Stomach (tissue), 4 donors: ENCODE measurements around the gene SSR1.

Experiments
- POLR2A ChIP-seq, 4 donors: fragments of 450-650 bp; IDR thresholded peaks; one replicate each; pipeline ENCODE4 v1.6.1; 2016; ENCODE audit warnings: antibody characterized with exemption in 4 of 4, control low read depth in 2 of 4, mild to moderate bottlenecking in 1 of 4, moderate library complexity in 1 of 4
- TF ChIP-seq, protein P1 (sequence below), 7 experiments: fragments of 450-650 bp in 4 of 7; fragments of 200-600 bp in 3 of 7; sonication (generic) in 3 of 7; IDR thresholded peaks; one replicate each; pipeline ENCODE4 v1.5.1; 2016 to 2019; ENCODE audit warnings: antibody characterized with exemption in 7 of 7, control low read depth in 2 of 7, mild to moderate bottlenecking in 1 of 7

DNA sequence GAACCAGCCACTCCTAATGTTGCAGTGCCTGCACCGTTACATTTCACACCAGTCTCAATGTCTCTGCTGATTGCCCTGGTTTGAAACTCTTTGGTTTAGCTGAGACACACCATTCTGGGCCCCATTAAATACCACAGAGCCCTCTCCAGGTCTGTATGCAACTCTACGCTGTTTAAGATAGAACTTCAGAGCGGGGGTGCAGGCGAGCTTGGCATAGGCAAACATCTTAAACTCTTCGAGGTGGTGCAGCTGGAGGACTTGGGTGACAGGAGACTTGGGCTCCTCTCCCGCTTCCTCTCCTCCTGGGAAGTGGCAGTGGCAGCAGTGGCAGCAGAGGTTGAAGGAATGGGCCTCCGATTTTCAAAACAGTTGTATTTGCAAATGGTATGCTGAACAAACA, 18.5 kb upstream of the SSR1 start:
- TF ChIP-seq, protein P1, sequence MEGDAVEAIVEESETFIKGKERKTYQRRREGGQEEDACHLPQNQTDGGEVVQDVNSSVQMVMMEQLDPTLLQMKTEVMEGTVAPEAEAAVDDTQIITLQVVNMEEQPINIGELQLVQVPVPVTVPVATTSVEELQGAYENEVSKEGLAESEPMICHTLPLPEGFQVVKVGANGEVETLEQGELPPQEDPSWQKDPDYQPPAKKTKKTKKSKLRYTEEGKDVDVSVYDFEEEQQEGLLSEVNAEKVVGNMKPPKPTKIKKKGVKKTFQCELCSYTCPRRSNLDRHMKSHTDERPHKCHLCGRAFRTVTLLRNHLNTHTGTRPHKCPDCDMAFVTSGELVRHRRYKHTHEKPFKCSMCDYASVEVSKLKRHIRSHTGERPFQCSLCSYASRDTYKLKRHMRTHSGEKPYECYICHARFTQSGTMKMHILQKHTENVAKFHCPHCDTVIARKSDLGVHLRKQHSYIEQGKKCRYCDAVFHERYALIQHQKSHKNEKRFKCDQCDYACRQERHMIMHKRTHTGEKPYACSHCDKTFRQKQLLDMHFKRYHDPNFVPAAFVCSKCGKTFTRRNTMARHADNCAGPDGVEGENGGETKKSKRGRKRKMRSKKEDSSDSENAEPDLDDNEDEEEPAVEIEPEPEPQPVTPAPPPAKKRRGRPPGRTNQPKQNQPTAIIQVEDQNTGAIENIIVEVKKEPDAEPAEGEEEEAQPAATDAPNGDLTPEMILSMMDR (IDR thresholded peaks at IDR 0.05) = no peak
- TF ChIP-seq POLR2A (IDR thresholded peaks at IDR 0.05) = no peak
